M059J (cell line): ENCODE results near the gene KLHL29. TPM values are rescaled to one million over a fixed set of nuclear protein-coding genes. Genes with fewer than 3 reads are reported as not detected.
A peak's percentile ranks its signal among the peaks of the same experiment; 100 is the strongest.
"Not testable (repeated sequence)": the region's sequence is repeated elsewhere in the genome, so short reads cannot be mapped to it uniquely, and the experiment has no call there.

ENCODE experiments used
- DNase-seq: peaks from one replicate; pipeline ENCODE4 v3.0.0-alpha.2; 2012; ENCODE audit warnings: low read depth
- total RNA-seq: library from RNA; depleted of rRNA; stranded (reverse); fragments of >200 nt; shearing (Covaris generic); gene quantifications from 2 replicates; pipeline ENCODE4 v1.2.3, GENCODE V29; 2014; rRNA removed

KLHL29 gene
- total RNA-seq: 0.67 and 0.71 TPM in 2 replicates

DNA sequence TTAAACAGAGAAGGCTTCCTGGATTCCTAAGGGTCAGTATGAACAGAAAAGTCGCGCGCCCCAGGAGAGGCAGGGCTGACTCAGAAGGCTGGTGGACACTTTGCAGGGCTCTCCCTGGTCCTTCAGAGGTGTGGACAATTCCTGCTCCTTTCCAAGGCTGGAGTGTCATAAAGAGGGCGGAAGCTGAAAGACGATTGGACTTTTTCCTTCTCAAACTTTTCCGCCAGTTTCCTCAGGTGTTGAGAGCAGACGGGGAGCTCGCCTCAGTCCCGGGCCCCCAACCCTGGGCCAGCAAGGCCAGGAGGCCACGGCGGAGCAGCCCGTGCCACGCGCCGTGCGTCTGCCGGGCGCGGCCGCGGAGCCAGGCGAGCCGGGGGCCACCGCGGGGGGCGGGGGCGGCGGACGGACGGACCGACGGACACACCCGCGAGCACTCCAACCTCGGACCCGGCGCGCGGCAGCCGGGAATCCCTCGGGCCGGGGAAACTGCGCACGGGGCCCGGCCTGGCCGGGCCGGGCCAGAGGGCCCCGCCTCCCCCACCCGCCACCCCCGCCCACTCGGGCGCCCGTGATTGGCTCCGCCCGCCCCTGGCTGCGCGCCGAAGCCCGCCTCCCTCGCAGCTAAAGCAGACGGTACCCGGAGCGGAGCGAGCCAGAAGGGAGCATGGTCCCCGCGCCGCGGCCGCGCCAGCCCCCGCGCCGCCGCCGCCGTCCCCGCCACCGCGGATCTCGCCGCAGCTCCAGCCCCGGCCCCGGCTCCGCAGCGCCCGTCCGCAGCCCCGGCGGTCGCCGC is at the start of gene KLHL29:
KLHL29 (plus strand) TSS at position 629 of the 793 bp plus-strand sequence. CDS start 177,018 bp downstream, outside the sequence.
- peak; percentile 54 for DNase-seq

DNA sequence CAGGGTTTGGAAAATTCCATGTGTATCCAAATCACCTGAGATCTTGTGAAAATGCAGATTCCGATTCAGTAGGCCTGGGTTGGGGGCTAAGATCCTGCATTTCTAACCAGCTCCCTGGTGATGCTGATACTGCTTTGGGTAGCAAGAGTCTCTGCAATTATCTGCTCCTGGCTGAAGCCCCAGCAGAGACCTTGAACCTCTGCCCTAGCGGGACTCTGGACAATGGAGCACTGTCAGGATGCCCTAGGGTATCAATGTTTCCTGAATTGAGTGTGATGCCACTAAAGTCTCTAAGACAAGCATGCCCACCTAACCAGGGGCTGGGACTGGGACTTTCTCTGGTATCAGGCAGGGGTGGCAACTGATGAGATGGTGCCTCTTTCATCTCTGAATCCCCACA is 49.4 kb upstream of the KLHL29 start:
- no peak for DNase-seq

DNA sequence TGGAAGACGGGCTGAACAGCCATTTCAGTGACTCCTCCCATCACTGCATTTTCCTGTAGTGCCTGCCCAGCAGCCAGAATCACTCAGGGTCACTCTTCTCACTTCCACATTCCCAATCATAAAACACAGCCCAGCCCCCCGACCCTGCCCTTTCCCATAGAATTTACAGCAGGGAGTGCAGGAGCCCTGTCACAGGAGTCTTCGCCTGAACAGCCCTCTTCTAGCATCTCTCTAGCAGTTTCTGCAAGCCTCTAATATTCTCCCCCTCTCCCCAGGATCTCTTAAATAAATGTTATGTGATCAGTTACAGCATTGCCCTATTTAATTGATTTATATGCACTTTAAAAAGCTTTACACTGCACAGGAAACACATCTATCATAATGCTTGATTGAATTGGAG is 42.9 kb upstream of the KLHL29 start:
- no peak for DNase-seq

DNA sequence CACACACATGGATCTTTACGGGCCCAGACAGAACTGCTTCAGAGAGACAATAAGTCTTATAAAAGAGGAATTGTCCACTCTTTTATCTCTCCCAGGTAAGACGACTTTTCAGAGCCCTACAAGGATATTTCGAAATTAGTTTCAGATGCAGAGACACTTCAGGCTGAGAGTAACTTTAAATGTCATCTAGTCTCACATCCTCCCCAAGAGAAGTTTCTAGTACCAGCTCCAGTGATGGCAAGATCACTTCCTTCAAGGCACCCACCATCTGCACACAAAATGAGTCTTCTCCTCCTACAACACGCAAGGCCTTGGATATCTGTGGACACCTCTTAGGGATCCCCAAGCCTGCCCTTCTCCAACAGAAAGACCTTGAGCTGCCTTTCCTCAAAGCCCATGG is 39.0 kb upstream of the KLHL29 start:
- no peak for DNase-seq

DNA sequence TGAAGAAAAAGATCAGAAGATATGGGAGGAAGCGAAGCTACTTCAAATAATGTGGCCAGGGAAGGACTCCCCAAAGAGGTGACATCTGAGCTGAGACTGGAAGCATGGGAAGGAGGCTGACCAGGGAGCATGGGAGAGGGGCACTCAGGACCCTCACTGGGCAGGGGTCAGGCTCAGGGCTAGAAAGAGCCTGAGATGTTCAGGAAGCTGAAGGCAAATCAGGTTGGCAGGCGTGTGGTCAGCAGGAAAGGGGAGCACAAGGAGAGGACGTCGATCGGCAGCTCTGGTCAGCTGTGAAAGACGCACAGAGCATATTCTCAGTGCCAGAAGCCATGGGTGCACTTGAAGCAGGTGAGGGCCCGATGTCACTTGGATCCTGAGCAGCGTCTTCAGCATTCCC is 38.2 kb upstream of the KLHL29 start:
- no peak for DNase-seq

DNA sequence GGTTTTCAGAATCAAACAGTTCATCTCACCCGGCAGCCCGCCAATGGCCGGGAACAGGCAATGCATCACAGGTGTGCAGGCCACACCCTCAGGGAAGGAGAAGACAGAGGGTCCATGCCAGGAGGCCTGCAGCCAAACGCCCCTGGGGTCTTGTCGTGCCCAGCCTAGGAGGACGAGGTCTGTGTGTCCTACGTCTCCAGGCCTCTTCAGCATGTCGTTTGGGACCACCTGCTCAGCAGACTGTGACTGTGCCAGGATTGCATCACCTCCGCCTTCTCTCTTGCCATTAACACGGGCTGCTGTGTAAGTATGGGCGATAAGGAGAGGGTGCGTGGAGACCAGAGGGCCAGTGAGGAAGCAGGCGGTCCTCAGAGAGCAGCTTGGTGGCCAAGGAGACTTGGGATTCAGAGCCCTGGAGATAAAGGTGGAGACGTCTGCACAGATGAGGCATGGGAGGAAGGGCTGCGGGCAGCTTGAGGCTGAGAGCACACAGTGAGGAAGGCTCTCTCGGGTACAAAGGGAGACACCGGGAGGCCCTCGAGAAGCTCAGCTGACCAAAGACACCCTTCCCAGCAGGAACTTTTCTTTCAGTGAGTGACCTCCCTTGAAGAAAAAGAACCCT is 37.4 kb upstream of the KLHL29 start:
- DNase-seq: no peak

DNA sequence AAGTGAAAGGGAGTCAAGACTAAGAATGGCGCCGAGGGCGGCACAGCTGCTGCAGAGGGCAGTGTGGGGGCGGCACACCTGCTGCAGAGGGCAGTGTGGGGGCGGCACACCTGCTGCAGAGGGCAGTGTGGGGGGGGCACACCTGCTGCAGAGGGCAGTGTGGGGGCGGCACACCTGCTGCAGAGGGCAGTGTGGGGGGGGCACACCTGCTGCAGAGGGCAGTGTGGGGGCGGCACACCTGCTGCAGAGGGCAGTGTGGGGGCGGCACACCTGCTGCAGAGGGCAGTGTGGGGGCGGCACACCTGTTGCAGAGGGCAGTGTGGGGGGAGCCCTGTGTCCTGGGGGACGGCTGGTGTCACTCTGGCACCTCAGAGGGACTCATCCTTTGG is 36.9 kb upstream of the KLHL29 start:
- DNase-seq: not testable (repeated sequence)

DNA sequence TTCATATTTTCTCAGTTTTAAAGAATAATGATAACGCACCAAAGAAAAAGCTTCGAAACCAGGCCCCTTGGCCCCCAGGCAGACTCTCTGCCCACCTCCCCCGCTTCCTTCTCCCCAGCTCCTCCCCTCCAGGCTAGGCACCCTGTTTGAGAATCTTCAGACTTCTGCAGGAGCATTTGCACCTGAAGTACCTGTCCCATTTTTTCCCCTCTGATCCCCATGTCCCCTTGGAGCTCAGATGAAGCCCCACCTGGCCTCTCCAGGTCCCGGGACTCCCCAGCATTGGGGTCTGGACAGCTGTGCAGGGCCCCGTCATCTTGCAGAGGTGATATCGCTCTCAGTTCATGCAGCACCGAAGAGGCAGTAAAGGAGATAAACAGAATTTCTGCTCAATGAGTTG is 35.5 kb upstream of the KLHL29 start:
- no peak for DNase-seq

DNA sequence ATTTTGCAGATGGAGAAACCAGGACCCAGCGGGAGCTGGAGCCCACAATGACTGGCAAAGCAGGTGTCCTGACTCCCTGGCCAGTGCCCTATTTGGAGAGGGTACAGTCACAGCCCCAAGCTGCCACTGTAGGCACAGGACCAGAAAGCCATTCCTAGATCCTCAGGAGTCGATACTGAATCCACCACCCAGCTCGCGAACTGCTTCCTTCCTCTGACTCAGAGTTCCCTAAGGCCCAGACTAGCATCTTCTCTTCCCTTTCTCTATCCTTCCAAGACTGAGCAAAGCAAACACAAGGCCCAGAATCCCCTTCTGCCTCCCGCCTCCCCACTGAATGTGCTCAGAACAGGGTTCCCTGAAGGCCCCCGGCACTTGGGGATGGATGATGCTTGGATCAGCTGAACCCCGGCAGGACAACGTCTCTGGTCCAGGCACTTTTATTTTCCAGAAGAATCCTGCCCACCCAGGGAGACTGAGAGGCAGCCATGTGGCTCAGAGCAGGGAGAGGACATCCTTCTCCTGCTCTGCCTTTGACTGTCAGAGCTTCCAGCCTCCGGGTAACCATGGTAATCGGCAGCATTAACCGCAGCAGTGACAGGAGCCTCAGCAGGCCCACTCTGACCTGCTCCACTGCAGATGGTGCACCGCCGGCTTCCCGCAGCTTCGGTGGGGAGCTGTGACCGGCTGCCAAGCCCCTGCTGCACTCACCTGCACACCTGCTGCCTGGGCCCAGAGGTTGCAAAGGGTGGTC is 34.8 kb upstream of the KLHL29 start:
- DNase-seq: peak; percentile 8

DNA sequence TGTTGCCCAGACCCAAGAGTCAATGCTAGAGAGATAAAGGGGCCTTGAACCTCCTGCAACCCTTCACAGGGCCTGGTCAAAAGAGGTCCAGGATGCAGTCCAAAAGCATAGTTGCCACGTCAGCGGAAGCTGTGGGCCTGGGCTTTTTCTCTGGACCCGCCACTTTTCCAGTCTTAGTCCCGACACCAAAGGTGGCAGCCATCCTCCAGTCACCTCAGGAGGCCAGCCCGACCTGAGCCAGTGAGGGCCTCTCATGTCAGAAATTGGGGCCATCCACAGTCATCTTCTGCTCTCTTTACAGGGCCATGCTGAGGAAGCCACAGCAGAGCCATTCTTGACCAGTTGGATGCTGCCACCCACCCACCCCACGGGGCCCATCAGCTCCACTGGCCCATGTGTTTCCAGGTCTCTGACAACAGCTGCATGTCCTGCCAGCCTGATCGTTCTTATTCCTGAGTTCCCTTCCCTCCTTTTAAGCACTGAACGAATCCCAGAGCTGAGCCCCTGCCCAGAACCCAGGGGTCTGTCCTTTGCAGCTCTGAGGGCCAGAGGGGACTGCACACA is 34.1 kb upstream of the KLHL29 start:
- DNase-seq: no peak

DNA sequence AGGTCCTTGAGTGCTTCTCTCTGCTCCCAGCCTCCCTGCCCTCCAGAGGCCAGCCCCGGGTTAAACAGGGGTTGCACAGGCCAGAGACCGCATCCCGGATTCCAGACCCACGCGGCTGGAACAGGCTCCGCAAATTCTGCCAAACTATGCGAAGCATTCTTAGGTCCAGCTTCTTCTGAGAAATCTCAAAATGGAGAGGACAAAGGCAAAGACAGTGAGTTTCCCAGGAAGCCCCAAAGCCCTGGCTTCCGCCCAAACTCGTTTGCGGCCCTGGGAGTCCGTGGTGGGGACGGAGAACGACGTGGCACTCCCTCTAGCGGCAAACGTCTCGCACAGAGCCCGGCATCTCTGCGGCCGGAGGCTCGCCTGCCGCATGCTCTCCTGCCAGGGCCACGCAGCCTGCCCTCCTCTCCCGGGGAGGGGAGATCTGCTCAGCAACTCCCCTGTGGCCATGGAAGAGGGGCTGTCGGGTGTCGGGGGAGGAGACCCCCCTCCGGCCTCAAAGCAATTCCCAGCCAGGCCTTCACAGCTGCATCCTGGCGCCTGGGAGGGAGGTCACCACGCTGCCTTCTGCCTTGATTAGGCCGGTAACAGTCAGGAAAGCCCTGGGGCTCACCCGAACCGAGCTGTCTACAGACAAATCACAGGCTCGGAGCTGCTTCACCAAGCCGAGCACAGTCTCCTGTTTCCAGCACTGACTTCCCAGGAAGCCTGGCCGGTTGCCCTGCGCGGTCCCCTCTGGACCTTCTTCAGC is 33.4 kb upstream of the KLHL29 start:
- peak; percentile 64 for DNase-seq

DNA sequence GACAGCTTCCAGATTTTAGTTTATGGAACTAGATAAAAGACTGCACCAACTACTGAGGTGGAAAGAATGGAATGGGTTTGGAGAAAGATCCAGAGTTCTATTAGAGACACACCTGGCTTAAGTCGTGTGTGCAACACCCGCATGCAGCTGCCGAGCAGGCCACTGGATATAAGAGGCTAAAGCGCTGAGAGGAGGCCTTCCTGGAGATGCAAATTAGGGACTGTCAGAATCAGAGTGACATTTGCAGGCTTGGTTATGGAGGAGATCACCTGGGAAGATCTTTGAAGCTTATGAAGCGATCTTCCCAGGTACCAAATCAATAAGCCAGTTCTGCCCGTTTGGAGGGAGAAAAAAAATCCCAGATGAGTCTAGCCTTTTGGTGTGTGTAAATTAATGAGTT is 30.4 kb upstream of the KLHL29 start:
- DNase-seq: no peak

DNA sequence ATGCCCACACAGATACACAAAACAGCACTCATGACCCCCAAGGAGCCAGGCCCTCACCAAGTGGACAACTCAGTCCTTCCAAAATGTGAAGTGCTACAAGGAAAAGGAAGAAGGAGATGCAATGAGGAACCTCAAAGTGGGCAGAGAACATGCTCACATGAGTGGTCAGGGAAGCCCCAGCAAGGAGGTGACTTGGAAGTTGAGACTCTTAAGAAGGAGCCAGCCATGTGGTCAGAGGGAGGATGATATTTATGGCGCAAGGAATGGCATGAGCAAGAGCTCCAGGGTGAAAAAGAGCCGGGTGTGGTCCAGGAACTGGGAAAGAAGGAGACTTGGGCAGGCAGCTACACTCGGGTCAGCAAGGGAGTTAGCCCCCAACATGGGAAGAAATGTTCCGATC is 30.0 kb upstream of the KLHL29 start:
- no peak for DNase-seq

DNA sequence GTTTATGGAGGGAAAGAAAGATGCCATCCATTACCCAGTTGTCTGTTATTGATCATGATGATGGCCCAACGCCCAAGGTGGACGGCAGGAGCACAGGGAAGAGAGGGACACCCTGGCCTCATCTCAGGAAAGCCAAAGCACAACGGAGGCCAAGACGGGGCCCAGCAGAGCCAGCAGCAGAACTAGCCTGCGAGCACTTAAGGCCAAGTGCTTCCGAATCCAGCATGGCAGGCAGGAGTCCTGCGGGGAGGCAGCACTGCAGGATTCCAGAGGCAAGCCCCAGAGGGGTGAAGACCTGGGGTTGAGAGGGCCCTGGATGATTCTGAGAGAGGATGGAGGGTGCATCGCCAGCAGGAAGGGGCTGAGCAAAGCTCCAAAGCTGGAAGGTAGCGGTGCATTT is 28.3 kb upstream of the KLHL29 start:
- no peak for DNase-seq

DNA sequence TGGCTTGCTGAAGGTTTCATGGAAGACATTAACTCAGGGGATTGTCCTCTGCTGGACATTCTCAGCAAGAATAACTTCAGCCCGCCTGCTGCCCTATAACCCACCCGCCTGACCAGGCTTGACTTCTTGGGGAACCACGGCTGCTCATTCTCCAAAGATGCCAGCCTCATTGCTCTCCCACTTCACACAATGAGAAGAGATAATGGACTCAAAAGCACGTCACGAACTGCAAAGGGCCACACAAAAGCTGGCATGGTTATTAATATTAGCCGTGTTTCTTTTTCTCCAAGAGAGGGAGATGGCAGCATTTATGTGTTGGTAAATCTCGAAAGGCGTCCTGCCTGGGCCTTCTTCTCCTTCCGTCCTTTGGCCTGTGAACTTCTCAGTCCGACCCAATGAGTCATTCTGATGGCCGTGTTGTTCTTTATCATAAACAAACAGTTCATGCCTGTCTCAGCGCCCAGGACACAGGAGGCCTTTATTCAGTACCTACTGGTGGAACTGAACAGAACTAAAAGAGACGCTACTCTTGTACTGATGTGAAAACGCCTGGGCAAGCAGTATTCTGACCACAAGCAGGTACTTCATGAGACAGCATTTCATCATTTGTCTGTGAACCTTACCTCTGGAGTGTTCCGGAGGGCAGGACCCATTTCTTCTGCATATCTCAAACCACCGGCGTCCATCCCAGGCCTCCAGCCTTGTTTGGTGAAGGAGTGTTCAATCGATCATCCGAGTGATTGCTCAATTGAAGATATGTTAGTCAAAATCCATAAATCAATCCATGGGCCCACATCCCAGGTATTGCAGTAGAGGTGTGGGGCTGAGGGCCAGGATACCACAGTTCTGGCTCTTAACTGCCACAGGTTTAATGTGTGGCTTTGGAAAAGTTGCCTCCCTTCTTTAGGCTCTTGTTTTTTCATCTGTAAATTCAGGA is 25.1 kb upstream of the KLHL29 start:
- no peak for DNase-seq

DNA sequence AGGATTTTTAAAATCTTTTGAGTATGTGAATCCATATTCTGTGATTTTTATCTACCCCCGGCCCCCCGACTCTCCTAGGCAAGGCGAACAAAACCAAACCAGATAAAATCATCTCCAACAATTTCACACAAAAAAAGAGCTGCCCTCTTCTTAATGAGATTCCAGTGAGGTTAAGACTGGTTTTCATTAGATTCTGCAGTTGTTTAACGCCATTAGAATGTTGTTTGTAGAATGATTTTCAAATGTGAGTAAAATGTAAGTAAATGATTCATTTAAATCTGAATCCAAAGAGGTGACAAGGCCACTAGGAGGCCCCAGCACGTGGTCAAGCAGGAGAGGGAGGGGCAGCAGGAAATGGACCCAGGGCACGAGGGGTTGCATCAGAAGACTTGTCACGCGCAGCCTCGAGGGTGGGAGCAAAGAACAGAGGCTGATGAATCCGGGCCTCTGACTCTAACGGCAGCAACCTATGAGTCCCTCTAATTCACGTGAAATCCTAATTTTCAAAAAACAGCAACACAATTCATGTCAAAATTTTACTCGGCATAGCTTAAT is 24.3 kb upstream of the KLHL29 start:
- DNase-seq: no peak

DNA sequence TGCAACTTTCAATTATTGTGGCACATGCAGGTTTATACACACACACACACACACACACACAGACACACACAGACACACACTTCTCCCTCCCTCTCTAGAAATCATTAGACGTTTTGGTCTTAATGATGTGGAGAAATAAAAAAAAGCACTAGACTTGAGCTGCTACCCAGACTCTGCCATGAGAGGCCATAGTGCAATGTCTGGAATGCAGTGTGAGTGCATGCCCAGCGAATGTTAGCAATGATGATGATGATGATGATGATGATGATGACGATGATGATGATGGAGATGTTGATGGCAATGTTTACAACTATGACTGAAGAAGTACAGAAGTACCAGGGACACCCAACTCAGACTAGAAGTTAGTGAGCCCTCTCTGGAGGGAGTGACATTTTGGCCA is 23.8 kb upstream of the KLHL29 start:
- no peak for DNase-seq

DNA sequence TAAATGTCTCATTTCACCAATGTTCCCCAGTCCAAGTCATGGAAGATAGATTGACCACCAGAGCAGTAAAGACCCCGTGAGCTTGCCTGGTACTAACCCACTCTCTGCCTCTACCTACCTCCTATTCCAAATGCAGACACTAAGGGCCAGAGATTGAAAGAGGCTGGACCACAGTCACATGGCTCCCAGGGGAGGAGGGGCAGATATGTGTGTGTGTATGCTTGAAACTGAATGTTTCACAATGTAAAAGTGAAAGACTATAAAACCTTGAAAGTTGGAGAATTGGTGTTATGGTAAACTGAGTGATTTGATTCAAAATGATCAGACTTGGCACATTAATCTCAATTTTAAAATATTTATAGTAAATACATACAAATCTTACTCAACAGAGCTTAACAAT is 21.7 kb upstream of the KLHL29 start:
- no peak for DNase-seq

DNA sequence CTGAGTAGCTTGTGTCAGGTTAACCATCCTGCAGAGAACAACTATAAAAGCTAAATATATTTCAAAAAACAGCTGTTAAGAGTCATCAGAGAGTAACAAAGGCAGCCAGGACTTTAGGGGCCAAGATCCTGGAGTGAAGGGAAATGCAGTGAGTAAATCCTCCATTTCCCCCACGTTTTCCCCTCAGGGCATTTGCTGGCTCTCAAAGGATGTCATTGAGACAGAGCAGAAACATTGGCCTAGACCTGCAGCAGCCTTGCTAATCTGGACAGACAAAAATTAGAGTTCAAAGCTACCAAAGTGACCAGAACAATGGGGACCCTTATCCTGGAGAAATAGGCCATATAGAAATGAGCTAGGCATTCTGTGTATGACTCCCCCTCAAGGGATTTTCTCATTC is 21.1 kb upstream of the KLHL29 start:
- DNase-seq: peak; percentile 60

DNA sequence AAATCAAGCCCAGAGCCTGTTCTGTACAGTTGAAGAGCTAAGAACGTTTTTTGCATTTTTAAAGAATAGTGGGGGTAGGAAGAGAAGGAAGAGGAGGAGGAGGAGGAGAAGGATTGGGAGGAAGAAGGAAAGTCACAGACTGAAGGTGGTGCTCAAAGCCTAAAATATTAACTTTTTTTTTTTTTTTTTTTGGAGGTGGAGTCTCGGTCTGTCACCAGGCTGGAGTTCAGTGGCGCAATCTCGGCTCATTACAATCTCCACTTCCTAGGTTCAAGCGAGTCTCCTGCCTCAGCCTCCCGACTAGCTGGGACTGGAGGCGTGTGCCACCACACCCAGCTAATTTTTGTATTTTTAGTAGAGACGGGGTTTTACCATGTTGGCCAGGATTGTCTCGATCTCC is 18.3 kb upstream of the KLHL29 start:
- DNase-seq: peak; percentile 20
